Inflammatory macrophage treated with lipopolysaccharide for 4 hours (primary cell): ENCODE results near the gene PPP3R1.

Experiments
- DNase-seq: peaks from one replicate; pipeline ENCODE4 v3.0.0-alpha.2; 2020

PPP3R1 gene

GRCh38 chr2:68135448-68136320, 116.6 kb downstream of the PPP3R1 start:
- DNase-seq, result no peak

GRCh38 chr2:68134554-68134953, 117.8 kb downstream of the PPP3R1 start:
- DNase-seq, result no peak

- no peak for DNase-seq
Observed at GRCh38 chr2:68134120-68134519, 118.2 kb downstream of the PPP3R1 start.
